K562 (cell line): ENCODE results near the gene APOM. TPM values are rescaled to one million over a fixed set of nuclear protein-coding genes. Genes with fewer than 3 reads are reported as not detected.

Source experiments
- CLOCK ChIP-seq: fragments of 250-450 bp; sonication (Bioruptor Pico); IDR thresholded peaks from 2 replicates; pipeline ENCODE4 v1.4.0; 2020; ENCODE audit warnings: mild to moderate bottlenecking, moderate library complexity, borderline replicate concordance
- E2F8 ChIP-seq: fragments of 450-650 bp; IDR thresholded peaks from 2 replicates; pipeline ENCODE4 v1.7.1; 2018; ENCODE audit warnings: mild to moderate bottlenecking, low read depth; ENCODE audit not compliant: partially characterized antibody
- ELF2 ChIP-seq: fragments of 250-450 bp; sonication (Bioruptor Pico); IDR thresholded peaks from 2 replicates; pipeline ENCODE4 v1.5.0; 2021; ENCODE audit warnings: mild to moderate bottlenecking
- ELF4 ChIP-seq: fragments of 450-650 bp; formaldehyde crosslinking; IDR thresholded peaks from 2 replicates; pipeline ENCODE4 v1.4.0; 2022; ENCODE audit warnings: missing genetic modification characterization
- EP300 ChIP-seq: IDR thresholded peaks from 2 replicates; pipeline ENCODE4 v1.6.1; 2012; ENCODE audit warnings: low read length, improper control_type of control experiment
- FUS ChIP-seq: fragments of 200-400 bp; formaldehyde crosslinking; optimal IDR thresholded peaks from 2 replicates; pipeline ENCODE3; 2017; ENCODE audit warnings: low read depth, low read length
- JUN ChIP-seq, 2 experiments: sonication (generic) in 1 of 2; formaldehyde crosslinking in 1 of 2; IDR thresholded peaks; 2 replicates each; pipeline versions ENCODE4 v1.6.1 to v1.8.0; 2012 to 2022; ENCODE audit warnings: borderline replicate concordance in 2 of 2, mild to moderate bottlenecking in 2 of 2, improper control_type of control experiment in 1 of 2, low read depth in 1 of 2, low read length in 1 of 2, missing genetic modification reagents in 1 of 2
- MAZ ChIP-seq, 2 experiments: fragments of 450-650 bp in 1 of 2; sonication (generic) in 1 of 2; formaldehyde crosslinking; IDR thresholded peaks in 1 of 2; conservative IDR thresholded peaks in 1 of 2; 2 replicates each; pipeline versions ENCODE4 v1.4.0 to v1.5.0; 2020; ENCODE audit warnings: mild to moderate bottlenecking in 1 of 2, missing genetic modification reagents in 1 of 2
- NBN ChIP-seq: fragments of 450-650 bp; IDR thresholded peaks from 2 replicates; pipeline ENCODE4 v1.6.1; 2016; ENCODE audit warnings: low read depth, mild to moderate bottlenecking
- NR2C1 ChIP-seq, 2 experiments: fragments of 450-650 bp; IDR thresholded peaks; 2 replicates each; pipeline ENCODE4 v1.6.1; 2017; ENCODE audit warnings: mild to moderate bottlenecking in 2 of 2, antibody characterized with exemption in 1 of 2, inconsistent platforms in 1 of 2, missing compliant biosample characterization in 1 of 2, missing genetic modification characterization in 1 of 2
- PHF20 ChIP-seq: fragments of 450-650 bp; IDR thresholded peaks from 2 replicates; pipeline ENCODE4 v1.6.1; 2018; ENCODE audit not compliant: partially characterized antibody
- SMARCA5 ChIP-seq: fragments of 450-650 bp; IDR thresholded peaks from 2 replicates; pipeline ENCODE4 v1.6.1; 2016
- TARDBP ChIP-seq: fragments of 450-650 bp; IDR thresholded peaks from 2 replicates; pipeline ENCODE4 v1.6.1; 2016
- ZBTB9 ChIP-seq: fragments of 450-650 bp; formaldehyde crosslinking; IDR thresholded peaks from 2 replicates; pipeline ENCODE4 v1.4.0; 2020; ENCODE audit warnings: mild to moderate bottlenecking, moderate library complexity
- ZFP91 ChIP-seq: sonication (generic); formaldehyde crosslinking; IDR thresholded peaks from 2 replicates; pipeline ENCODE4 v1.8.0; 2022; ENCODE audit warnings: mild to moderate bottlenecking, missing genetic modification reagents
- ZNF253 ChIP-seq: fragments of 250-450 bp; sonication (Bioruptor Pico); conservative IDR thresholded peaks from 2 replicates; pipeline ENCODE4 v1.6.1; 2021; ENCODE audit warnings: mild to moderate bottlenecking
- ZNF57 ChIP-seq: fragments of 450-650 bp; formaldehyde crosslinking; IDR thresholded peaks from 2 replicates; pipeline ENCODE4 v1.4.0; 2020; ENCODE audit warnings: mild to moderate bottlenecking, moderate library complexity
- ZNF785 ChIP-seq: fragments of 250-450 bp; sonication (Bioruptor Pico); IDR thresholded peaks from 2 replicates; pipeline ENCODE4 v1.4.0; 2020; ENCODE audit warnings: mild to moderate bottlenecking
- ZSCAN32 ChIP-seq: fragments of 450-650 bp; formaldehyde crosslinking; IDR thresholded peaks from 2 replicates; pipeline ENCODE4 v1.4.0; 2020; ENCODE audit warnings: mild to moderate bottlenecking, moderate library complexity
- polyA plus RNA-seq, 8 experiments: library from polyadenylated mRNA; depleted of rRNA in 4 of 8; stranded (reverse) in 5 of 8; unstranded in 3 of 8; fragments of >200 nt; fragmentation: Nextera tagmentation in 2 of 8; fragmentation: Illumina TruSeq in 1 of 8; extraction: Ambion mirVana in 2 of 8; extraction: Trizol in 1 of 8; gene quantifications; 2 replicates each; pipeline versions ENCODE4 v1.2.1 to v1.2.3, GENCODE V29; 2011 to 2014; ENCODE audit warnings: inconsistent platforms in 1 of 8, missing spikeins in 1 of 8
- total RNA-seq, 7 experiments: library from RNA; depleted of rRNA in 6 of 7; stranded (reverse); fragments of >200 nt in 6 of 7; fragmentation: Illumina TruSeq in 2 of 7; extraction: Trizol in 2 of 7; gene quantifications; 2 replicates each; pipeline versions ENCODE4 v1.2.1 to v1.2.3, GENCODE V29; 2011 to 2021; ENCODE audit warnings: low replicate concordance in 1 of 7

Gene APOM
- total and polyA plus RNA-seq, 9 of the 15 experiments (the other 6 are each of a cell fraction or from before 2014, with no cell fraction given): 5.7 to 24.3 (median 10.4) TPM

GRCh38 chr6:31663961-31664789 is 8.5 kb downstream of the APOM start (continued):
- TF ChIP-seq ZNF785 (CRISPR knock-in tag) (no peak), EP300 (peak; percentile 58; the same call in 1 of the 2 replicates), NBN (peak; percentile 57; the same call in 1 of the 2 replicates), E2F8 (peak; percentile 60), MAZ (CRISPR knock-in tag; conservative IDR thresholded peaks at IDR 0.05 in 1 of 2, IDR thresholded peaks at IDR 0.05 in 1 of 2) (peak in 1 of 2 experiments; percentile 89; a peak in 2 of 4 replicates), ZFP91 (CRISPR knock-in tag) (no peak), FUS (no peak), TARDBP (peak; percentile 31; the same call in 1 of the 2 replicates), ZSCAN32 (CRISPR knock-in tag) (peak; percentile 41), ELF2 (CRISPR knock-in tag) (no peak; the same call in 1 of the 2 replicates), ZNF253 (CRISPR knock-in tag) (no peak), ZNF57 (CRISPR knock-in tag) (no peak; the same call in 1 of the 2 replicates), ELF4 (0 out of 2 replicates have a peak, but pooled peaks have one; percentile 10), PHF20 (no peak), SMARCA5 (peak; percentile 74), CLOCK (no peak), JUN (IDR thresholded peaks at IDR 0.05; ENCODE audit: borderline replicate concordance, low read depth, low read length) (peak; percentile 99), JUN (CRISPR knock-in tag; IDR thresholded peaks at IDR 0.05; ENCODE audit: borderline replicate concordance) (peak; percentile 73; the same call in 1 of the 2 replicates), NR2C1 (IDR thresholded peaks at IDR 0.05) (no peak), NR2C1 (tag; IDR thresholded peaks at IDR 0.05) (no peak), ZBTB9 (CRISPR knock-in tag) (peak; percentile 55; the same call in 1 of the 2 replicates)
